ENCODE measurements around the gene CSHL1.

- TF ChIP-seq POLR2A (IDR thresholded peaks at IDR 0.05; ENCODE audit: low read length) (no peak), GATA1 (IDR thresholded peaks at IDR 0.05; ENCODE audit: low read depth, low read length) (no peak)
Observed at GRCh38 chr17:63933598-63933997, 22.5 kb upstream of the CSHL1 start.

Data from erythroblast (primary cell).